GM10266 (cell line): Measurements from ENCODE around the gene ZMYND19.
"Not testable (repeated sequence)": the region's sequence is repeated elsewhere in the genome, so short reads cannot be mapped to it uniquely, and the experiment has no call there.

Source experiments
- DNase-seq: peaks from one replicate; pipeline ENCODE4 v3.0.0; 2012; ENCODE audit errors: extremely low spot score
- CTCF ChIP-seq: IDR thresholded peaks from 2 replicates; pipeline ENCODE4 v1.5.1; 2012; ENCODE audit warnings: mild to moderate bottlenecking, low read depth; ENCODE audit not compliant: control insufficient read depth, insufficient read depth; ENCODE audit errors: missing control alignments

ZMYND19 gene

DNA sequence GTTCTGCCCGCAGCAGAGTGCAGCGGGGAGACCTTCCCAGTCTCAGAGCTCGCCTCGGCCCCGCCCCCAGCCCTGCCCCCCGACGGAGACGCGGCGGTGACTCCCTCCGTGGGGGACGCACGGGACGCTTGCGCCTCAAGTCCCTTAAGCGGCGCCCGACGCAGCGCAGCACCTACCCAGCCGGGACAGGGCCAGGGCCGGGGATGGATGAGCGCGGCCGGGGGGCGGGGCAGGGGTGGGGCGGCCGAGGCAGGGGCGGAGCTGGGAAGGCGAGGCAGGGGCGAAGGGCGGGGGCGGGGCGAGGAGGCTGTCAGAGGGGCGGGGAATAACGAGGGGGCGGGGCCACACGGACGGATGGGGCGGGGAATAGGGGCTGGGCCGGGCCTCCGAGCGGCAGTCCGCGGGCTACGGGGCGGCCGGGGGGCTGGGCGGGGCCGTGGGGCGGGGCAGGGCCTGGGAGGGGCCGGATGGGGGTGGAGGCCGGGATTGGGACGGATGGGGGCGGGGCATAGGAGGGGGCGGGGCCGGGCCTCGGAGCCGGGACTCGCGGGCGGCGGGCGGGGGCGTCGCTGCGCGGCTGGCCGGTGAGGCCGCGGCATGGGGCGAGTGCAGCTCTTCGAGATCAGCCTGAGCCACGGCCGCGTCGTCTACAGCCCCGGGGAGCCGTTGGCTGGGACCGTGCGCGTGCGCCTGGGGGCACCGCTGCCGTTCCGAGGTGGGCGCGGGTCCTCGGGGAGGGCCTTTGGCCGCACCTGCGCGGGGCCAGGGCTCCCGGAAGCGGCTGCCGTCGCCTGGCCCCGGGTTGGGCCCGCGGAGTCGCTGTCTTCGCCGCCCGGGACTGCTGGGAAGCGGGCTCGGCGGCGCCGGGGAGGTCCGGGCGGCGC, 15.1 kb upstream of the ZMYND19 start, which contains the start of gene ARRDC1:
TSS of gene ARRDC1 (plus strand) at position 566 of the 884 bp plus-strand sequence. CDS start at position 598, 32 bp downstream.
- TF ChIP-seq CTCF = peak; percentile 9
- DNase-seq = peak; percentile 100

- DNase-seq = no peak
- no peak for TF ChIP-seq CTCF
Measured at GRCh38 chr9:137604345-137605086, 14.2 kb upstream of the ZMYND19 start.

DNA sequence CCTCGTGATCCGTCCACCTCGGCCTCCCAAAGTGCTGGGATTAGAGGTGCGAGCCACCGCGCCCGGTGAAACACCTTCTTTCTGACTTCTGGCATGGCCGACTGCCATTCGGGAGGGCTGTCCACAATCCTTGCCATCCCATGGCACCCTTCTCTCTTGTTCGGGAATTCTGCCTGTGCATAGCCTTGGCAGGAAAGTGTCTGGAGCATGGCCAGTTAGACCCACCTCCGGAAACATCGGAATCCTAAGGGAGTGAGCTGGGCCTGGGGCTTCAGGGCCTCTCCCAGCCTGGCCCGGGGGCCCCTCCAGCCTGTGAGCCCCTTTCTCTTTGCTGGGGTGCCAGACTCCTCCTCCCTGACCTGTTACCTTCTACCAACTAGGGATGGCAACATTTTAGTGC, 13.6 kb upstream of the ZMYND19 start:
- DNase-seq = no peak
- TF ChIP-seq CTCF = no peak

DNA sequence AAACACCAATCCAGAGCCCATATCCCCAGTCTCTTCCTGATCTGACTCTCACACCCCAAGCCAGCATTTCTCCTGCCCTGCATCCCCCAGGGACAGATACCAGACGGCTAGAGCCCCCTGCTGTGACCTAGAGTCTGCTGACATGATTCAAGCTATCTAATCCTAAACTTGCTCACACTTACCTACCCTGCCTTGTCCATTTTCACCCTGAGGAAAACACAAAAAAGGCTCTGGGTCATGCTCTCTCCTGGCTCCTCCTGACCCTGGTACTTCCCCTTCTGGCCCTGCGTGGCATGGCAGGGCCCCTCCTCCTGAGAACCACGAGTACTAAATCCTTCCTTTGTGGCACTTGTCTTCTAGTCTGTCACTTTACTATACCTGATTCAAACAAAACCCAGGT, 12.3 kb upstream of the ZMYND19 start:
- TF ChIP-seq CTCF = no peak
- DNase-seq = no peak

DNA sequence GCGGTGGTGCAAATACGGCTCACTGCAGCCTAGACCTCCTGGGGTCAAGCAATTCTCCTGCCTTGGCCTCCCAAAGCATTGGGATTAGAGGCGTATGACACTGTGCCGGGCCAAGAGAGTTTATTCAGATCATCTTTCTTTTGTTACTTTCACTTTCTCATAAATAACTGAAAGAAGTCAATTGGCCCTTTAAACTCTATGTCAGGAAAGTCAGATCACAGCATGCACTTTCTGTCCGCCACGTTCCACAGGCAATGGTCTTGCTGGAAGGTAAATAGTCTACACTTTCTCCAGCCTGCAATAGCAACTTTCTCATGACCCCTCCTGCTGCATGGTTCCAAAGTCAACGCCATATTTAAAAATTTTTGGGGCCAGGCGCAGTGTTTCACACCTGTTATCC, 8.6 kb upstream of the ZMYND19 start:
- no peak for DNase-seq
- no peak for TF ChIP-seq CTCF

DNA sequence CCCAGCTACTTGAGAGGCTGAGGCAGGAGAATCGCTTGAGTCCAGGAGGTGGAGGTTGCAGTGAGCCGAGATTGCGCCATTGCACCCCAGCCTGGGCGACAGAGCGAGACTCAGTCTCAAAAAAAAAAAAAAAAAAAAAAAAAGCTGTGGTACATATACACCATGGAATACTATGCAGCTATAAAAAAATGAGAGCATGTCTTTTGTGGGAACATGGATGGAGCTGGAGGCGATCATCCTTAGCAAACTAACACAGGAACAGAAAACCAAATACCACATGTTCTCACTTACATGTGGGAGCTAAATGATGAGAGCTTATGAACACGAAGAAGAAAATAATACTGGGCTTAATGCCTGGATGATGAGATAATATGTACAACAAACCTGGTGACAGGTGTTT, 6.3 kb upstream of the ZMYND19 start:
- not testable (repeated sequence) for DNase-seq

GRCh38 chr9:137593176-137593575, 2.9 kb upstream of the ZMYND19 start:
- no peak for DNase-seq
- TF ChIP-seq CTCF = no peak
